ENCODE data around the gene CRIP1.

The CRIP1 gene, protein sequence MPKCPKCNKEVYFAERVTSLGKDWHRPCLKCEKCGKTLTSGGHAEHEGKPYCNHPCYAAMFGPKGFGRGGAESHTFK

DNA sequence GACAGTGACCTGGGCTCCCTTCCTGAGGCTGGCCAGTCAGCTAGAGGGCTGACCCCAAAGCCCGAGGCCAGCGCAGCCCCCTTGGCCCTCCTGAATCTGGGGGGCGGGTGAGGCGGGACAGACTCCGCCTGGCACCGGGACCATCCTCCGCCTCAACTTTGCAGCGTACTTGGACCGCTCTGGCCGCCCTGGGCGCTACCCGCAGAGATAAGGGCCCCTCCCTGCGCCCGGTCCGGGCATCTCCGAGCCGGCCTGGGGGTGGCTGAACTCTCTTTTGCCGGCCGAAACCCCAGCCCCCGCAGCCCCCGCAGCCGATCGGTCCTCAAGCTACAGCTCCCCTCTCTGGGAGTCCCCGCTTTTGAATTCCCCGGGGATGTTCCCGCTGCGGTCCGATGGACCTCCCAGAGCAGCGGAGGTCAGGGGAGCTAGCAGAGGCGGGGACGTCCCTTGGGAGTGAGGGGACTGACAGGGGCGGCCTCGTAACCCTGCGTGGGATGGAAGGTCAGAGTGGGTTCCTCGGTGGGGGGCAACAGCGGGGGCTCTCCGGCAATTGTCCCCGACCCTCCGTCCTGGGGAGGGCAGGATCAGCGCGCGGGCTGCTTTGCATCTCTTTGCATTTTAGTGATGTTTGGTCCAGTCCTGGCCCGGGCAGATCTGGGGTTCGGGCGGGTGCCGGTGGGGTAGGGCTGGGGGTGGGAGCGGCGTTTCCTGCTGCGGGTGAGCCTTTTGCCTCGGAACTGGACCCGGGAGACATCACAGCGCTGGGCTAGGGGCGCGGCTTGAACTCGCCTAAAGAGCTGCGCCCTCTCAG, at the start of gene CRIP1:
TSS of gene CRIP1 (plus strand) at position 724 of the 811 bp plus-strand sequence. CDS start 374 bp downstream, outside the sequence.
- no peak for DNase-seq

DNA sequence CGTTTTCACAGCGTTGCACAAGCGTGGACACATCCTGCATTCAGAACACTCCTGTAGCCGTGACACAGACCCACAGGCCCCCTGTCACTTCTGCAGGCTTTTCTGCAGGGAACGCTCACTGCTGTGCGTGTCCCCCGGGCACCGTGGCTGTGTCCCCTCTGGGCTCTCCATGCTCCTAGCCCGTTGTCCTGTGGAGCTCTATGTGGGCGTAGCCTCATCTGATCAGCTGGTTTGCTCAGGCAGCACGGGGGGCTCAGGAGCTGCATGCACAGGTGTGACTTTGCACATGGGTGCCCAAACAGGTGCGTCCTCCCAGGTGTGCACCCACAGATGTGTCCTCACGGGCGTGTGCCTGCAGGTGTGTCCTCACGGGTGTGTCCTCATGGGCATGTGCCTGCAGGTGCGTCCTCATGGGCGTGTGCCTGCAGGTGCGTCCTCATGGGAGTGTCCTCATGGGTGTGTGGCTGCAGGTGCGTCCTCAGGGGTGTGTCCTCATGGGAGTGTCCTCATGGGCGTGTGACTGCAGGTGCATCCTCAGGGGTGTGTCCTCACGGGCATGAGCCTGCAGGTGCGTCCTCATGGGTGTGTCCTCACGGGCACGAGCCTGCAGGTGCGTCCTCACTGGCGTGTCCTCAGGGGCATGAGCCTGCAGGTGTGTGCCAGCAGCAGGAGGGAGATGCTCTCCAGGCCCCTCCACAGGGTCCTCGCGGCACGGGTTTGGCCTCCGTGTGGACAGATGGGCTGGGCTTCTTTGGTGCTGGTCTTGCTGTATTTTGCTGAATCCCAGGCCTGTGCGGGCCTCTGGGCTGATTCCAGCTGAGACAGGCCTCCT, 49.6 kb upstream of the CRIP1 start:
- no peak for DNase-seq

DNA sequence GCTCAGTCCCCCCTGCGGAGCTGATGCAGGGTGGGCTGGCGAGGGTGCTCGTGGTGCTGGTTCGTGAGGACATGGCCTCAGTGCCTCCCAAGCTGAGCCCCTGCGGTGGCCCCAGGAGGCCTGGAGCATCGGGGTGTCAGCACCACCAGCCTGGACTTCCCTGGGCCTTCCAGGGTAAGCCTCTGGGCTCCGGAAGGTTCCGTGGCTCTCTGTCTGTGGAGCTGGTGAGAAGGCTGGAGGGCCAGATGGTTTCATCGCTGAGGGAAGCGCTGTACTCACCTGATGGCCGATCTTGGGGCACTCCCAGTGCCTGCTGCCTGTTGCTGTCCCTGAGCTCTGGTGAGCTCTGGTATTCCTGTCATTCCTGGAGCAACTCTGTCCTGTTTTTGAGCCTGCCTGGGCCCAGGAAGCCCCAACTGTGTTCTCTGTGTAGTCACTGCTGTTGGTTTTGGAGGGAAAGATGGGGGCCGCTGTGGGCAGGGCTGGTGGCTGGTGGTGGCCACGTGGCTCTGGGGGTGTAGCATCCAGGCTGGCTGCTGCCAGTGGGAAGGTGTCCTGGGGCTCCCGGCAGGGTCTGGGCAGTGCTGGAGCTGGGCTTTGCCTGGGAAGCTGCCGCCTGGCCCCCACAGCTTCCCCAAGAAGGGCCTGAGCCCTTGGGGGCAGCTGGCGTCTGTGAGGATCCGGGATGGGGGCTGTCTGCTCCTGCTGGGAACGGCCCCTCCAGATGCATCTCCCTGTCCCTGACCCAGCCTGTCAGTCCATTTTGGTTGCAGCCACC, 48.8 kb upstream of the CRIP1 start:
- no peak for DNase-seq

DNA sequence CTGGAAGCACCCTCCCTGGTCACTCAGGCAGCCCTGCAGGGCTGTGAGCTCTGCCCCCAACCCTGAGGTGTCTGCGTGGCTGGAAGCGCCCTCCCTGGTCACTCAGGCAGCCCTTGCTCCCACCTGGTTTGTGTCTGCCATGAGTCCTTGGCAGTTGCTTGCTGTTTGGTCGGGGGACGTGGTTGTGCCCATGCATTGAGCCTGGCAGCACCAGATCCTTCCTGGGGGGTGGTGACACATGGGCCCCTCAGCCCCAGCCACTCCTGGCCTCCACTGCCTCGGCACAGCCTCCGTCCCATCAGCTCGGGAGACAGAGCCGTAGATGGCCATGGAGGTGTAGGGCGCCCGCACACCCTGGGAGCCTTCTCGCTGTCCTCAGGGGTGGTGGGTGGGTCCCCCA, 47.5 kb upstream of the CRIP1 start:
- DNase-seq: no peak

DNA sequence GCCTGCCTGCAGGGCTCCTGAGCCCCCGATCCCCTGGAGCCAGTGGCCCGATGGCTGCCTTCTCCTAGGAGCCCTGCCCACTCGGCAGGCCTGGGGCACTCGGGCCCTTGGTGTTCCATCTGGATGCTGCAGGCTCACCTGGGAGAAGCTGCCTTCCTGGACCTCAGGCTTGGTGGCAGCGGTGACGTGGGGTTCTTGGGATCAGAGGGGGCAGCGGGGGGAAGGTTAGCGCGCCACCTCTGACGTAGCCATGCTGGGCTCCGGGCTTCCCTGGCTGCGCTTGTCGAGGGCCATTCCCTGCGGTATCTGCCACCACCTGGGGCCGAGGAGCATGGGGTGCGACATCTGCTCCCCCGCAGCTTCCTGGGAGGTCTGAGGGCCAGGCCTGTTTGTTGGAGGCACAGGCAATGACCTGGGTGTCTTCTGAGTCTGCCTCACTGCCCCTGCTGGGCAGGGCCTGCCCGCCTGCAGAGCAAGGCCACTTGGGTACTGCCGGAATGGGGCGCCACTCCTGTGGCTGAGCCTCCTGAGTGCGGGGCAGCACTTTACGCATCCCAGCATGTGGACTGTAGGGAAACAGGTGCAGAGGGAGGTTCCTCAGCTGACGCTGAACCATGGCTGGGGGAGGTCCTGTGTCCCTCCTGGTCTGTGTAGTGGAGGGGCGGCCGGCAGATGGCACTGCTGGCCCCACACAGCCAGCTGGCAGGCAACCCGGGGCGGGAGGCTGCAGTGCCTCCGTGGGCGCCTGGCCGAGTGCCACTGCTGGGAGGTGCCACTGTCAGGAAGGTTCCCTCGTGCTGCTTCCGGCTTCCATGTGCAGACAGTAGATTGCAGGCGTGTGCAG, 46.8 kb upstream of the CRIP1 start:
- DNase-seq: peak in 1 of 14 donors; percentile 55

DNA sequence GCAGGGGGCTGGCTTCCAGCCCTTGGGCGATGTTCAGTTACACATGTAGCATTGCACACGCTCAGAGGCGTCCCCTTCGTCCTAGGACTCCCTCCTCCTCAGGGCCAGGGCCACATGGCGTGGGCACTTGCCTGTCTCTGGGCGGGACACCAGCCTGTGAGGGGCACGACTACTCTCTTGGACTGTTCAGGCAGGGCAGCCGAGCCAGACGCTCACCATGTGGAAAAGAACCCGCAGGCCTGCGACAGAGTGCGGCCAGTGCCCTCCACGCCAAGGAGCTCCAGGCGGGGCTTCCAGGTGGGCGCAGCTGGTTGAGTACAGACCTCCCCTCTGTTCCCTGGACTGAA, 46.2 kb upstream of the CRIP1 start:
- DNase-seq: no peak

DNA sequence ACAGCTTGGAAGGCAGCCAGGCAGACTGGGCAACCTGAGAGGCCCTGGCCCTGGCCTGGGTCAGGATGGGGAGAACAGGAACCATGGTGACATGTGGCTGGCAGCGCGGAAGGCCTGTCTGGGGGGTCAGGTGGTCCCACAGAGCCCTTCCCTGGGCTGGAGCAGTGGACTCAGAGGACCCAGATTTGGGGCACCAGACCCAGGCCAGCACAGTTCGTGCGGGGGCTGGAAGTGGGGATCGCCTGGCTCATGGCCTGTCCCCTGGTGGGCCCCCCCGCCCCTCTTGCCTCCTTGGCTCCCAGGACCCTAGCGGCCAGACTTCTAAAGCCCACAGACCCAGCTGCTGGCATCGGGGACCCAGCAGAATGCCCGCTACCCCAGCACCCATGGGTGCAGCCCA, 45.7 kb upstream of the CRIP1 start:
- DNase-seq: no peak

DNA sequence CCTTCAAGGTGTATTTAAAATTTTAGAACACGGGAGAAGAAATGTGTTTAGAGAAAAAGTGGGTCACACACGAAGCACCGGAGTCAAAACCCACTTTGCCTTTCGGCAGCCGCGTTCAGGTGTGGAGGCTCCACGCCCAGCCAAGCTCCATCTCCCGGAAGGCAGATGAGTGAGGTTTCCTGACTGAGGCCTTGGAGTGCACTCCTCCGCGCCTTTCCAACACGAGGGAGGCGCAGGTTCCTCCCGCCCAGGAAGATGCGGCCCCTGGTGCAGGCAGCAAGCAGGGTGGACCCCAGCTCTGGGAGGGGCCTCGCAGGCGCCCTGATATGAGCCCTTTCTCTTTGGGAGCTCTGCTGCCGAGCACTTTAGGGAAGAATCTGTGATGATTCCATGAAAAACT, 44.6 kb upstream of the CRIP1 start:
- DNase-seq: no peak

DNA sequence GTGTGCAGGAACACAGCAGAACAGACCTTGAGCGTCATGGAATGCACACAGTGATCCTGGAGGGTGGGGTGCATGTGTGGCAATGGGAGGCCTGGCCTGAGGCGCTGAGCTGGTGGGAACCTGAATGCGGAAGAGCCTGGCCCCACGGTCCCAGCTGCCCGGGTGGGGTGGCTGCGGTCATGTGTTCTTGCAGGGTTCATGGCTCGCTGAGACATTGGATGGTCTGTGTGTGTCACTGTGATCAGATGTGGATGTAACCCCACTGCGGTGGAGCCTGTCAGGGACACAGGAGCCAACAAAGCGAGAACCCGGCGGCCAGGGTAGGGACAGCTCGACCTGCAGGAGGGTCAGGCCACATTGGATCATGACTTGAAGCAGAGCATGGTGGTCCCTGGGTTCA, 43.9 kb upstream of the CRIP1 start:
- DNase-seq: no peak

DNA sequence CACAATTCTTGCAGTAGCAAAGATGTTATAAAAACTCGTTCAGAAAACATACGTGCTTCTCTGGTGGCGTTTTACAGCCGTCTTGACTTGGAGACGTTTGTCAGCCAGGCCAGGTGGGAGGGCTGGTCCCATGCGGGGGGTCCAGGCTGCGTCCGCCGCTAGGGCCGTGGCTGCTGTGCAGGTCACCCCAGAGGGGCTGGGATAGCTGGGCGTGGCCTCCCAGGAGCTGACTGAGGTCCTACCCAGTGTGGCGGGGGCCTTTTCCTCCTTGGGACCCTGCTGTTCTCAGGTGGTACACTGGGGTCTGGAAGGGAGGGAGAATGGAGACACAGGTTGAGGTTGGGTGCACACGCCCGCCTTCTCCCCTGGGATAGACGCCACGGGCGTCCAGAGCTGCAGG, 41.8 kb upstream of the CRIP1 start:
- no peak for DNase-seq

DNA sequence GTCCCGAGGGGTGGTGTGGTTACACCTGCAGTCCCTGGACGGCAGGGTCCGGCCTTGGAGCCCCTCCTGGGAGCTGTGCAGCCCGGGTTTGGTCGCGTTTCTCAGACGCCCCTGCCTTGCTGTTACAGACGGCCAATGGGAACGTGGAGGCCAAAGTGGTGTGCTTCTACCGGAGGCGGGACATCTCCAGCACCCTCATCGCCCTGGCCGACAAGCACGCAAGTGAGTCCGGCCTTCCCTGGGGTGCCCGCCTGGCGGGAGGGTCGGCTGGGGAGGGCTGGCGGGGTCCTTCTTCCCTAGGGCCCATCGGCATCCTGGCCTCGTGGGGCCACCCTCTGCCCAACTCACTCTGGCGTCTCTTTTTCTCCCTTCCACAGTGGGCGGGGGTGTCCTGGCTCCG, 41.4 kb upstream of the CRIP1 start:
- no peak for DNase-seq

DNA sequence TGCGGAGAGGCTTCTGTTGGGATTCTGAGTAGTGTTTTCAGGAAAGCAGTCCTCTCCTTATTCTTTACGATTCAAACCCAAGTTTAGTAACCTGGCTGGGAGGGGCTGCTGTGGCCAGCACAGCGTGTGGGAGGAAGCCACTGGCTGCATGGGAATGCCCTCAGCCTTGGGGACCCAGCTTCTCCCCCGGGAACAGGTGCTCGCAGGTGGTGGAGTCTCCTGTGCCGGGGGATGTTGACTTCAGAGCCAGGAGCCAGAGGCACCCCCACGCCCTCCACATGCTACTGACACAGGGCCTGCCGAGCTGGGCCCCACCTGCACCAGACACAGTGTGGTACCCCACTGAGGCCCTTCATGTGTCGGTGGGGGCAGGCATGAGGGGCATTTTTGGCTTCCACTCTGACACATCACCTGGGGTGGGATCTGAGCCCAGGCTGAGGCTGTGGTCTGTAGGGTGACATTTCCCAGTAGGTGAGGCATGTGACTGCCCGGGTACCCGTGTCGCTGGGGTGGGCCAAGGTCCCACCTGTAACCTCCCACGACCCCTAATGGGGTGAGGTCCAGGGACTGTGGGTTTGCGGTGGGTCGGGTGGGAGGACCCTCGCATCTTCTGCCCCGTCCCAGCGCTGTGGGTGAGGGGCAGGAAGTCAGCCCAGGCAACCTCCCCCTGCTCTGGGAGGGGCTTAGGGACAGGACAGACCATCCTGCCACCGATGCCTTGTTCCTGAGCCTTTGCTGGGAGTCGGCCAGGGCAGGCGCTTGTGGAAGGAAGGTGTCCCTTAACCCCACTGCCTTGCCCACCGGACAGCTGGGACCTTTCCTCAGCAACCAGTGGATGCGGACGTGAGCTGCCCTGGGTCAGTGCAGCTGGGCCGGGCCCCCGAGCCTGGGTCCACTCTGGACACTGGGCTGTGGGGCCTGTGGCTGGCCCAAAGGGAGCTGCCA, 40.5 kb upstream of the CRIP1 start:
- DNase-seq: no peak

DNA sequence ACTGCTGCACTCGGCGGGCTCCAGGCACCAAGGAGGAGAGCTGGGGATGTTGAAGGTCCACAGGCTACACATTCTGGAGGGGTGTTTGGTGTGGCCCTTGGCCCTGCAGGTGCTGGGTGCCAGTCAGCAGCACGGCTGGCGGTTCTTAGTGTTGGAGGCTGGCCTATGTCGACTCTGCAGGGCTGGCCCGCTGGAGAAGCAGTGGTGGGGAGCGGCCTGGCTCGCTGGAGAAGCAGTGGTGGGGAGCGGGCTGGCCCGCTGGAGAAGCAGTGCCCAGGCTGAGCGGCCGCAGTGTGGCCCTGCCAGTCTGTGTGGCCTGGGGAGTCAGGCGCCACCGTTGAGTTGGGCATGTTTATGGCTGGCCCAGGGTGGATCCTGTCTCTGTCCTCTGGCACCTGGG, 39.7 kb upstream of the CRIP1 start:
- DNase-seq: no peak

DNA sequence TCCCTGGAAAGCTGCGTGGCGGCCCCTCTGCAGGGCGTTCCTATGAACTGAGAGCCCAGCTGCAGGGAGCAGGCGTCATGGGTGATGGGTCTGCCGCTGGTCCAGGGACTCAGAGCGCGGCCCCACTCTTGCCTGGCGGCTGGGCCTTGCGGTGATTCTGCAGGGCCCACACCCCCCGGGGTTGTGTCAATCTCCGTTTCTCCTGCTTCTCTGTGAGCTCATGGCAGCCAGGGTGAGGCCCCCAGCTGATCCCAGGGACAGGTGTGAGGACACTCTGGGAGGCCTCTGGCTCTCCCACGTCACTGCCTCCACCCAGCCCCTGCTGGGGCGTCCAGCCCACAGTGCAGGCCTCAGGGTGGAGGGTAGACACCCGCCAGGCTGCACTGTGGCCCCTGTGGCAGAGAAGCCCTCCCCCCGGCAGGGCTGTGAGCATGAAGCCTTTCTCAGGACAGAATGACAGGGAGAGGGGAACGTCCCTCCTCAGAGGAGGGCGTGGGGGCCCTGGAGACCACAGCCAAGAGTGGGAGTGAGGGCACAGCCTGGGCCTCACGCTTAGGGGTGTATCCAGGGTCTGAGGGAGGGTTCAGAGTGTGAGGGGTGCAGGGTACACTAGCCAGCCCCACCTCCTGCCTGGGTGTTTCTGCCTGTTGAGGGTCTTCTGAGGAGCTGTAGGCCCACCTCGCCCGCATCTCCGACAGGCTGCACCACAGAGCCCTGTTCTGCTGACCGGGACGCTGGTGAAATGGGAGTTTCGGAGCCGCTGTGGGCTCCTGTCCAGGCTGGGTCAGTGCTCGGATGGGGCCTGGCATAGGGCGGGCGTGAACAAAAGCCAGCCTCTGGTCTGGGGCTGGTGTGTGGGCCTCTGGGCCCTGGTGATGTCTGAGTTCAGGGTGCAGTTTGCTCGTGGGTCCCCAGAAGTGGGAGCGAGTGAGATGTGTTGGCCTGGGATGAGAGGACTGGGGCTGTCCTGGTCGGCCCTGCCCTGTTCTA, 38.7 kb upstream of the CRIP1 start:
- no peak for DNase-seq

DNA sequence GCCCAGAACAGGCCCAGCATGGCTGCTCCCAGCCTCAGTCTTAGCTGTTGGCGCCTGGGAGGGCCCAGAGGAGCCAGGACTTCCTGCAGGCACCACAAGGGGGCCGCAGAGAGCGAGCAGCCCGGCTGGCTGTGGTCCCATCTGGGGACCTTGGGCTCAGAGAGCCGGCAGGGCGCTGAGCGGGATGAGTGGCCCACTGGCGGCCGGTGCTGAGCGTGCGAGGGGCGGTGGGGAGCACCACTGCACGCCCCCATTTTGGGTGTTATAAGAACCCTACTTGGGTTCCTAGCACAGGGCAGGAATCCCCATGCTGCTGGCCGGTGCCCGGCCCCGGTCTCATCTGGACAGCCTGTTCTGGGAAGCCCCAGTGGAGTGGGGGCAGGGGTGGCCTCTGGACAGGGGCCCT, 38.0 kb upstream of the CRIP1 start:
- peak in 11 of 14 donors; percentile 28 to 76 (median 49) for DNase-seq

DNA sequence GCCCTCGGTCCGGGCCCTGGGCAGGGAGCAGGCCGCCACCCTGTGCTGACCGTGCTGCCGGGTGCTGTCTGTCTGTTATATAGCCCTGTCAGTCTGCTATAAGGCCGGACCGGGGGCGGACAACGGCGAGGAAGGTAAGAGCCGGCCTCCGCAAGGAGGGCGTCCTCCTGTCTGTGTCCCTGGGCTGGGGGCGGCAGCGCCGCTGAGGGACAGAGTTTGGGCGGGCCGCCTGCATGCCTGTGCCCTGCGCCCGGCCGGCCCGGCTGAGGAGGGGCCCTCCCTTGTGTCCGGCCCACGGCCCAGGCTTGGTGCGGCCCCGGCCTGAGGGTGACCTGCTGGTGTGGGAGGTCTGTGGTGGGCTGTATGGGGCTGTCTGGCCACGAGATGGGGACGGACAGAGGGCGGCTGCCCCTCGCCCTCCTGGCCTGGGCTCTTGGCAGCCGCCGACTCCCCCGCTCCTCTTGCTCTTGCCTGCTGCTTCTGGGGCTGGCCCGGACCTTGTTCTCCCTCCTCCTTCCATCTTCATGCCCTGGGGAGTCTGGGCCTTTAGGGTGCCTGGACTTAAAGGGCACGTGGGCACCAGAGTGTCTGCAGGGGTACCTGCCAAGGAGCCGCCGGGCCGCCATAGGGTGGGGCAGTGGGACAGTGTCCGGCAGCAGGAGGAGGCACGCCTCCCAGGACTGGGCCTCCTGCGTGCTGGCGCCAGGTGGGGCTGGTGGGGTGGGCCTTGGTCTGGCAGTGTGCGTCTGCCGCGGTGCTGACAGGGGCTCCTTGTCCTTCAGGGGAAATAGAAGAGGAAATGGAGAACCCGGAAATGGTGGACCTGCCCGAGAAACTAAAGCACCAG, 37.2 kb upstream of the CRIP1 start:
- no peak for DNase-seq

DNA sequence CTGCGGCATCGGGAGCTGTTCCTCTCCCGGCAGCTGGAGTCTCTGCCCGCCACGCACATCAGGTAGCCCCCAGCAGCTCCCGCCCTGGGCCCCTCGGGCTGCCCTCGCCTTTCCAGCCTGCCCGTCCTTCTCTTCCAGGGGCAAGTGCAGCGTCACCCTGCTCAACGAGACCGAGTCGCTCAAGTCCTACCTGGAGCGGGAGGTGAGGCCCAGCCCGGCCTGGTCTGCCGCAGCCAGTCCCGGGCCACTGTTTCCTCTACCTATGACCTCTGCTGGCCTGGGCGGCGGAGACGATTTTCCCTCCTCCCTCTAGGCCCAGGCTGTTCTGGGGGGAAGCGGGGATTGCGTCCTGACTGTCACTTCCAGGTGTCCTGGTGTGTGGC, 36.6 kb upstream of the CRIP1 start:
- DNase-seq: no peak

All from C1 segment of cervical spinal cord (tissue), 14 donors.